SK-N-SH (cell line): ENCODE results near the gene FAM217A. TPM values are rescaled to one million over a fixed set of nuclear protein-coding genes. Genes with fewer than 3 reads are reported as not detected.
"Not testable (repeated sequence)": the region's sequence is repeated elsewhere in the genome, so short reads cannot be mapped to it uniquely, and the experiment has no call there.

Experiments
- CTCF ChIA-PET: fragments of 300-600, 350-600 bp; formaldehyde crosslinking; extraction: SDS; loops from one replicate; lab custom pipeline; 2021; lab: Yijun Ruan, JAX
- POLR2A ChIA-PET: fragments of 350-600 bp; sonication (Branson Sonifier 250); formaldehyde crosslinking; extraction: SDS; loops from one replicate; lab custom pipeline; 2020; ENCODE audit warnings: antibody characterized with exemption, inconsistent platforms; lab: Yijun Ruan, JAX
- DNase-seq: peaks from one replicate; pipeline ENCODE4 v3.0.0; 2012
- H2AFZ ChIP-seq: fragments of 200-600 bp; sonication (generic); 2 replicates; pipeline ENCODE4 v1.8.1; 2016; ENCODE audit warnings: antibody characterized with exemption, mild to moderate bottlenecking, low read depth
- H3F3A ChIP-seq: fragments of 200-600 bp; sonication (generic); replicated peaks from 2 replicates; pipeline ENCODE3; 2016; ENCODE audit warnings: antibody characterized with exemption, mild to moderate bottlenecking; ENCODE audit not compliant: insufficient read depth
- H3K27ac ChIP-seq, 2 experiments: fragments of 200-500 bp in 1 of 2; fragments of 200-600 bp in 1 of 2; sonication (Bioruptor generic) in 1 of 2; sonication (generic), shearing (Covaris generic) in 1 of 2; 2 replicates each; pipeline versions ENCODE4 v1.5.1 to v1.6.1; 2014 to 2016; ENCODE audit warnings: low read depth in 2 of 2, inconsistent platforms in 1 of 2, low read length in 1 of 2, mild to moderate bottlenecking in 1 of 2, mixed read lengths in 1 of 2
- H3K27me3 ChIP-seq: fragments of 200-600 bp; sonication (generic), shearing (Covaris generic); 2 replicates; pipeline ENCODE4 v1.6.1; 2016; ENCODE audit warnings: mixed run types; ENCODE audit not compliant: insufficient read depth
- H3K36me3 ChIP-seq, 2 experiments: fragments of 200-500 bp in 1 of 2; fragments of 200-600 bp in 1 of 2; sonication (Bioruptor generic) in 1 of 2; sonication (generic) in 1 of 2; replicated peaks in 1 of 2; 2 replicates each; pipeline versions ENCODE3 to v1.5.1; 2014 to 2016; ENCODE audit warnings: low read length in 1 of 2, mild to moderate bottlenecking in 1 of 2; ENCODE audit not compliant: insufficient read depth in 2 of 2, control insufficient read depth in 1 of 2
- H3K4me1 ChIP-seq, 2 experiments: fragments of 200-500 bp in 1 of 2; fragments of 200-600 bp in 1 of 2; sonication (Bioruptor generic) in 1 of 2; sonication (generic), shearing (Covaris generic) in 1 of 2; 2 replicates each; pipeline versions ENCODE4 v1.5.1 to v1.6.1; 2014 to 2016; ENCODE audit warnings: low read depth in 1 of 2, low read length in 1 of 2, mixed run types in 1 of 2; ENCODE audit not compliant: insufficient read depth in 2 of 2, control insufficient read depth in 1 of 2
- H3K4me2 ChIP-seq: fragments of 200-600 bp; sonication (generic), shearing (Covaris generic); 2 replicates; pipeline ENCODE4 v1.6.1; 2017; ENCODE audit warnings: mixed run types
- H3K4me3 ChIP-seq, 2 experiments: fragments of 200-500 bp in 1 of 2; fragments of 200-600 bp in 1 of 2; sonication (Bioruptor generic) in 1 of 2; sonication (generic), shearing (Covaris generic) in 1 of 2; 2 replicates each; pipeline versions ENCODE4 v1.5.1 to v1.8.1; 2014 to 2016; ENCODE audit warnings: low read depth in 2 of 2, inconsistent platforms in 1 of 2, low read length in 1 of 2, mild to moderate bottlenecking in 1 of 2, mixed read lengths in 1 of 2, moderate library complexity in 1 of 2
- H3K79me2 ChIP-seq: fragments of 200-600 bp; sonication (generic); 2 replicates; pipeline ENCODE4 v1.8.1; 2017; ENCODE audit warnings: mild to moderate bottlenecking; ENCODE audit not compliant: insufficient read depth
- H3K9ac ChIP-seq: fragments of 200-600 bp; sonication (generic); 2 replicates; pipeline ENCODE4 v1.6.1; 2017; ENCODE audit warnings: mixed run types
- H3K9me2 ChIP-seq: fragments of 200-600 bp; sonication (generic); 2 replicates; pipeline ENCODE4 v1.6.1; 2017; ENCODE audit warnings: mixed run types
- H3K9me3 ChIP-seq: fragments of 200-600 bp; sonication (generic); 2 replicates; pipeline ENCODE4 v1.6.1; 2017; ENCODE audit warnings: mixed run types, mild to moderate bottlenecking, moderate library complexity
- H4K20me1 ChIP-seq: fragments of 200-600 bp; sonication (generic); 2 replicates; pipeline ENCODE4 v1.6.1; 2017; ENCODE audit warnings: mild to moderate bottlenecking, mixed run types; ENCODE audit not compliant: insufficient read depth
- EP300 ChIP-seq, 2 experiments: IDR thresholded peaks; 2 replicates each; pipeline versions ENCODE4 v1.4.0 to v1.6.1; 2012; ENCODE audit warnings: borderline replicate concordance in 1 of 2, low read depth in 1 of 2, low read length in 1 of 2
- FOXJ3 ChIP-seq: sonication (generic); formaldehyde crosslinking; IDR thresholded peaks from 2 replicates; pipeline ENCODE4 v1.5.1; 2020; ENCODE audit warnings: mild to moderate bottlenecking, missing genetic modification reagents
- IRF3 ChIP-seq: fragments of 150-350 bp; IDR thresholded peaks from 2 replicates; pipeline ENCODE4 v1.6.1; 2016; ENCODE audit warnings: mild to moderate bottlenecking, low read depth, low read length
- JUND ChIP-seq: IDR thresholded peaks from 2 replicates; pipeline ENCODE4 v1.4.0; 2012
- MAX ChIP-seq: IDR thresholded peaks from 2 replicates; pipeline ENCODE4 v1.4.0; 2012; ENCODE audit warnings: low read depth
- MEF2A ChIP-seq: IDR thresholded peaks from 2 replicates; pipeline ENCODE4 v1.4.0; 2012; ENCODE audit warnings: low read depth, borderline replicate concordance
- REST ChIP-seq: IDR thresholded peaks from 2 replicates; pipeline ENCODE4 v1.6.1; 2012; ENCODE audit warnings: mild to moderate bottlenecking, low read depth, low read length, moderate library complexity
- RXRA ChIP-seq: IDR thresholded peaks from 2 replicates; pipeline ENCODE4 v1.4.0; 2012; ENCODE audit warnings: low read depth, mild to moderate bottlenecking, borderline replicate concordance
- TAF1 ChIP-seq: IDR thresholded peaks from 2 replicates; pipeline ENCODE4 v1.6.1; 2012; ENCODE audit warnings: low read depth, mild to moderate bottlenecking, low read length, moderate library complexity, borderline replicate concordance
- TCF12 ChIP-seq: IDR thresholded peaks from 2 replicates; pipeline ENCODE4 v1.4.0; 2012
- USF1 ChIP-seq: IDR thresholded peaks from 2 replicates; pipeline ENCODE4 v1.4.0; 2012; ENCODE audit warnings: low read depth, borderline replicate concordance
- USF2 ChIP-seq: fragments of 150-350 bp; IDR thresholded peaks from 2 replicates; pipeline ENCODE4 v1.6.1; 2017; ENCODE audit warnings: antibody characterized with exemption, low read length, low read depth, borderline replicate concordance
- YY1 ChIP-seq: IDR thresholded peaks from 2 replicates; pipeline ENCODE4 v1.4.0; 2012; ENCODE audit warnings: low read depth, mild to moderate bottlenecking
- WGBS: methylation state at CpG from one replicate; pipeline ENCODE4 v1.1.6; 2017; ENCODE audit warnings: low lambda C conversion rate; 5-methylcytosine and 5-hydroxymethylcytosine counted together
- polyA plus RNA-seq, 3 experiments: library from polyadenylated mRNA; depleted of rRNA; stranded (reverse); fragments of >200 nt; gene quantifications; 2 replicates each; pipeline ENCODE4 v1.2.3, GENCODE V29; 2012

Gene FAM217A
- polyA plus RNA-seq, 1 of the 3 experiments (the other 2 are of a cell fraction), result not detected

- CTCF ChIA-PET, result no interaction called here
These were observed 13.0 kb upstream of the FAM217A start for GRCh38 chr6:4091941-4092340.

GRCh38 chr6:4090043-4090442 is 11.1 kb upstream of the FAM217A start:
- H3K4me3 ChIP-seq, H3K36me3 ChIP-seq, H4K20me1 ChIP-seq, DNase-seq, POLR2A ChIA-PET, H3K4me1 ChIP-seq, H3K9me2 ChIP-seq, H3K9ac ChIP-seq, H3F3A ChIP-seq, H3K4me2 ChIP-seq, H2AFZ ChIP-seq, CTCF ChIA-PET, H3K9me3 ChIP-seq, H3K27me3 ChIP-seq, H3K27ac ChIP-seq, H3K79me2 ChIP-seq: not testable (repeated sequence)
- 93% methylated on average over 3 of the region's 26 CpGs for WGBS

More at GRCh38 chr6:4091941-4092340, 13.0 kb upstream of the FAM217A start:
- Histone ChIP-seq H3K79me2 (no peaks in the 10 kb centered on the region), H3K4me3 (no peak overlapping the region), H3K36me3 (no peaks in the 10 kb centered on the region), H2AFZ (no peak overlapping the region), H3K4me2 (no peak overlapping the region), H3F3A (no peaks in the 10 kb centered on the region), H3K4me1 (no peaks in the 10 kb centered on the region), H3K9ac (no peak overlapping the region), H3K27me3 (no peaks in the 10 kb centered on the region), H4K20me1 (no peaks in the 10 kb centered on the region), H3K9me3 (no peaks in the 10 kb centered on the region), H3K9me2 (no peaks in the 10 kb centered on the region), H3K27ac (no peak overlapping the region)
- TF ChIP-seq MAX (no peak), IRF3 (no peak), REST (no peak), RXRA (no peak)
- POLR2A ChIA-PET, result no interaction called here
- no peak for DNase-seq
- 88% methylated on average over 7 of the region's 7 CpGs for WGBS

- Histone ChIP-seq H3K9me2 (no peaks in the 10 kb centered on the region), H3K4me2 (no peak overlapping the region), H3K4me1 (no peaks in the 10 kb centered on the region), H3K27me3 (no peaks in the 10 kb centered on the region), H3K9ac (no peak overlapping the region), H2AFZ (no peak overlapping the region), H4K20me1 (no peaks in the 10 kb centered on the region), H3K9me3 (no peaks in the 10 kb centered on the region), H3K36me3 (no peaks in the 10 kb centered on the region), H3K27ac (no peak overlapping the region), H3K4me3 (no peak overlapping the region), H3F3A (peaks cover 7% of the 10 kb centered on the region), H3K79me2 (no peaks in the 10 kb centered on the region)
- TF ChIP-seq USF1 (no peak), TCF12 (no peak), MEF2A (no peak), MAX (no peak), EP300 (IDR thresholded peaks at IDR 0.05; ENCODE audit: borderline replicate concordance in 1 of 2, low read depth in 1 of 2, low read length in 1 of 2) (no peak), FOXJ3 (CRISPR knock-in tag) (no peak), USF2 (no peak), TAF1 (no peak), JUND (no peak), YY1 (no peak)
- no peak for DNase-seq
- ChIA-PET POLR2A (no interaction called here), CTCF (interaction anchor here (0.9 to 1.0 kb wide), 2 partner anchors 9 to 45 kb away, joined by 3 read pairs; no protein-coding TSS in a partner anchor)
- WGBS, result 79% methylated on average over 7 of the region's 7 CpGs
These were observed 9.8 kb upstream of the FAM217A start for GRCh38 chr6:4088704-4089103.
